Mesenteric fat pad (tissue), 1 donor: ENCODE results near the gene MRPL27. TPM values are rescaled to one million over a fixed set of nuclear protein-coding genes. Genes with fewer than 3 reads are reported as not detected.
A peak's percentile ranks its signal among the peaks of the same experiment; 100 is the strongest.

ENCODE experiments used
- DNase-seq: peaks from one replicate; pipeline ENCODE4 v3.0.0-alpha.2; 2020; ENCODE audit warnings: low spot score
- total RNA-seq: library from RNA; stranded (reverse); fragmentation: NEBNext Ultra II Directional; extraction: Animal tissue kit (Norgen Biotek cat#: 25700); gene quantifications from one replicate; pipeline ENCODE4 v1.2.1, GENCODE V29; 2021
- donor health status: DM: yes; HTN: yes; CAD: no.

MRPL27 gene
- total RNA-seq, 1 donor from 2014 or later, result 51.5 TPM

GRCh38 chr17:50361561-50362480 lies 11.2 kb downstream of the MRPL27 start:
- peak; percentile 62 for DNase-seq

GRCh38 chr17:50360486-50361115 lies 12.4 kb downstream of the MRPL27 start:
- no peak for DNase-seq

- DNase-seq, result peak; percentile 84
Measured at GRCh38 chr17:50359998-50360461, 13.0 kb downstream of the MRPL27 start.

GRCh38 chr17:50359005-50359699 lies 13.8 kb downstream of the MRPL27 start:
- no peak for DNase-seq

GRCh38 chr17:50358177-50358576 lies 14.8 kb downstream of the MRPL27 start:
- no peak for DNase-seq

- DNase-seq, result no peak
Measured at GRCh38 chr17:50356892-50357510, 16.0 kb downstream of the MRPL27 start.

- no peak for DNase-seq
Measured at GRCh38 chr17:50356418-50356817, 16.6 kb downstream of the MRPL27 start.

- DNase-seq, result no peak
Measured at GRCh38 chr17:50355701-50356341, 17.2 kb downstream of the MRPL27 start.

GRCh38 chr17:50355336-50355700 lies 17.7 kb downstream of the MRPL27 start:
- DNase-seq, result peak; percentile 78

GRCh38 chr17:50354776-50355175 lies 18.2 kb downstream of the MRPL27 start:
- DNase-seq, result peak; percentile 86

GRCh38 chr17:50354198-50354597 lies 18.8 kb downstream of the MRPL27 start:
- peak; percentile 76 for DNase-seq

GRCh38 chr17:50353600-50354195 lies 19.3 kb downstream of the MRPL27 start:
- peak; percentile 74 for DNase-seq

GRCh38 chr17:50352693-50353599 lies 20.0 kb downstream of the MRPL27 start:
- no peak for DNase-seq

GRCh38 chr17:50352072-50352692 lies 20.8 kb downstream of the MRPL27 start:
- DNase-seq, result peak; percentile 83

GRCh38 chr17:50350733-50351132 lies 22.3 kb downstream of the MRPL27 start:
- peak; percentile 30 for DNase-seq

GRCh38 chr17:50349243-50349600 lies 23.8 kb downstream of the MRPL27 start:
- DNase-seq, result peak; percentile 73

- DNase-seq, result peak; percentile 67
Measured at GRCh38 chr17:50348522-50349242, 24.3 kb downstream of the MRPL27 start.

- DNase-seq, result no peak
Measured at GRCh38 chr17:50347894-50348291, 25.1 kb downstream of the MRPL27 start.
